ENCODE measurements around the gene FAM186B. TPM values are rescaled to one million over a fixed set of nuclear protein-coding genes. Genes with fewer than 3 reads are reported as not detected.

Gene FAM186B
- total and polyA plus RNA-seq, 7 donors: 0.04 to 1.00 (median 0.44) TPM

DNA sequence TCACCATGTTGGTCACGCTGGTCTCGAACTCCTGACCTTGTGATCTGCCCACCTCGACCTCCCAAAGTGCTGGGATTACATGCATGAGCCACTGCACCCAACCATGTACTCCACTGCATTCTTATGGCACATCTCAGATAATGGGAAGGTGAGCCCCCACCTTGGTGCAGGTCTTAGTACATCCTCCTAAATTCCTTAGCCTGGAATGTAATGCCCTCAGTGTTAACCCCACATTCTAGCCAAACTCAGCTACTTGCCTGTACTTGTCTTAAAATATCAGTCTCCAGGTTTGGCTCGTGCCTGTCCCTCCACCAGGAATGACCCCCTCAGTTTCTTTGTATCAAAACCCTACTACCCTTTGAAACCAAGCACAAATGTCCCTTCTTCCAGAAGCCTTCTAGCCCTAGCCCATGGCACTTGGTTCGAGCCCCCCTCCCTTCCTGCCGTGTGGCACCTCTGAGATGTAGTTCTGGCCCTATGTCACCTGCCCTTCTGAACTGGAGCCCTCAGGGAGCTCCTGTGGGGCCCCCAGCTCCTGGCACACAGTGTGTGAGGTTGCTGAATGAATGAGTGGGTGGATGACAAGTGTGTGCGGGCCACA is 58.2 kb downstream of the FAM186B start:
- H3K4me3 ChIP-seq: no peak overlapping the region
- DNase-seq (no peak), ATAC-seq (no peak)
- no peak overlapping the region for H3K27ac ChIP-seq
- H3K27me3 ChIP-seq (ENCODE audit: insufficient read depth in 3 of 3, low read length in 2 of 3): peaks cover 0 to 37% (median 1%) of the 10 kb centered on the region in 3 donors
- 78 to 86% (median 85%) methylated on average over 7 of the region's 7 CpGs for WGBS, 3 donors
- no peaks in the 10 kb centered on the region for H3K36me3 ChIP-seq (ENCODE audit: insufficient read depth in 1 of 2, low read depth in 1 of 2)
- intact Hi-C loops (cut with DNase I): loop anchor here in 1 of 2 donors (5.0 kb wide), 1 partner anchor 35 kb away; no protein-coding TSS in a partner anchor
- TF ChIP-seq, protein P1, sequence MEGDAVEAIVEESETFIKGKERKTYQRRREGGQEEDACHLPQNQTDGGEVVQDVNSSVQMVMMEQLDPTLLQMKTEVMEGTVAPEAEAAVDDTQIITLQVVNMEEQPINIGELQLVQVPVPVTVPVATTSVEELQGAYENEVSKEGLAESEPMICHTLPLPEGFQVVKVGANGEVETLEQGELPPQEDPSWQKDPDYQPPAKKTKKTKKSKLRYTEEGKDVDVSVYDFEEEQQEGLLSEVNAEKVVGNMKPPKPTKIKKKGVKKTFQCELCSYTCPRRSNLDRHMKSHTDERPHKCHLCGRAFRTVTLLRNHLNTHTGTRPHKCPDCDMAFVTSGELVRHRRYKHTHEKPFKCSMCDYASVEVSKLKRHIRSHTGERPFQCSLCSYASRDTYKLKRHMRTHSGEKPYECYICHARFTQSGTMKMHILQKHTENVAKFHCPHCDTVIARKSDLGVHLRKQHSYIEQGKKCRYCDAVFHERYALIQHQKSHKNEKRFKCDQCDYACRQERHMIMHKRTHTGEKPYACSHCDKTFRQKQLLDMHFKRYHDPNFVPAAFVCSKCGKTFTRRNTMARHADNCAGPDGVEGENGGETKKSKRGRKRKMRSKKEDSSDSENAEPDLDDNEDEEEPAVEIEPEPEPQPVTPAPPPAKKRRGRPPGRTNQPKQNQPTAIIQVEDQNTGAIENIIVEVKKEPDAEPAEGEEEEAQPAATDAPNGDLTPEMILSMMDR (IDR thresholded peaks at IDR 0.05): no peak
- peaks cover 14% of the 10 kb centered on the region for H3K4me1 ChIP-seq
- H3K9me3 ChIP-seq: no peaks in the 10 kb centered on the region

DNA sequence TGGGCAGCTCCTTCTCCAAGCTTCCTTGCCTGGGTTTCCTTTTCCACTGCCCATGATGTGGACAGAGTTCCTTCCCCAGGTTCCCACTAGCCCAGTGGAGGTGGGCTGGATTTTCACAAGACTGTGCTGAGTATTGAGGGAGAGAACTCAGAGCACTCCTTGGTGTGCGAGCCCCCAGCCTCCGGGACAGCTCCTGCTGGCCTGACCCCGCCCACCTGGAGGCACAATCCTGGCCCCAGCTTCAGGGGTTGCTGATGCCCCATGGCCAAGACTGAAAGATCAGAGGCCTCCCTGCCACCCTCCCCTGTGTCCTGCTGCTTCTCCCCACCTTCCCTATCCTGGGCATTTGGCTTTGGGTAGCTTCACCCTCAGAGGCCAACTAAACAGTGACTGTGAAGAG is 59.0 kb downstream of the FAM186B start:
- Histone ChIP-seq H3K4me3 (no peak overlapping the region), H3K36me3 (ENCODE audit: insufficient read depth in 1 of 2, low read depth in 1 of 2) (no peaks in the 10 kb centered on the region), H3K4me1 (peaks cover 8% of the 10 kb centered on the region), H3K27ac (no peak overlapping the region), H3K9me3 (no peaks in the 10 kb centered on the region), H3K27me3 (ENCODE audit: insufficient read depth in 3 of 3, low read length in 2 of 3) (peaks cover 0 to 38% (median 1%) of the 10 kb centered on the region in 3 donors)
- no peak for ATAC-seq
- 59 to 76% (median 71%) methylated on average over 3 of the region's 3 CpGs for WGBS, 3 donors
- TF ChIP-seq, protein P1 (IDR thresholded peaks at IDR 0.05): no peak
- no peak for DNase-seq
- intact Hi-C loops (cut with DNase I): loop anchor here in 1 of 2 donors (5.0 kb wide), 1 partner anchor 36 kb away; no protein-coding TSS in a partner anchor

DNA sequence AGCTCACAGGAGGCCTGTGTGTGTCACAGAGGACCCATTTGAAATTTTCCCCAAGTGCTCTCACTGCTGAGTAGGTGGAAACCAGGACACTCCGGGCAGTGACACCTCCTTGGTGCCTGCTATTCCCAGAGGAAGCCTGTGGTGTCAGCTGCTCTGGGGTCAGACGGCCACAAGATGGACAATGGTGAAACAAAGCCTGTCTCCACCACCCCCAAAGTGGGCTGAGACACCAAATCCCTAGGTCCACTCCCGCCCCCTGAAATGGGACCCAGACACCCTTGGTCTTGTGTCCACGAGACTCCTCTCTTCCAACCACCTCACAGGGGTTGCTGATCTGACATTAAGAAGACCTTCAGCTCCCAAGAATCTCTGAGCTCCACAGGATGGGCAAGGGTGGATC is 59.6 kb downstream of the FAM186B start:
- Histone ChIP-seq H3K4me3 (no peak overlapping the region), H3K27me3 (ENCODE audit: insufficient read depth in 3 of 3, low read length in 2 of 3) (peaks cover 0 to 38% (median 1%) of the 10 kb centered on the region in 3 donors), H3K27ac (no peak overlapping the region), H3K4me1 (peaks cover 8% of the 10 kb centered on the region), H3K9me3 (no peaks in the 10 kb centered on the region), H3K36me3 (ENCODE audit: insufficient read depth in 1 of 2, low read depth in 1 of 2) (no peaks in the 10 kb centered on the region)
- 56 to 65% (median 63%) methylated on average over 4 of the region's 4 CpGs for WGBS, 3 donors
- ATAC-seq: no peak
- DNase-seq: no peak
- intact Hi-C loops (cut with DNase I): loop anchor here in 1 of 2 donors (5.0 kb wide), 1 partner anchor 36 kb away; no protein-coding TSS in a partner anchor
- TF ChIP-seq, protein P1 (IDR thresholded peaks at IDR 0.05): no peak

DNA sequence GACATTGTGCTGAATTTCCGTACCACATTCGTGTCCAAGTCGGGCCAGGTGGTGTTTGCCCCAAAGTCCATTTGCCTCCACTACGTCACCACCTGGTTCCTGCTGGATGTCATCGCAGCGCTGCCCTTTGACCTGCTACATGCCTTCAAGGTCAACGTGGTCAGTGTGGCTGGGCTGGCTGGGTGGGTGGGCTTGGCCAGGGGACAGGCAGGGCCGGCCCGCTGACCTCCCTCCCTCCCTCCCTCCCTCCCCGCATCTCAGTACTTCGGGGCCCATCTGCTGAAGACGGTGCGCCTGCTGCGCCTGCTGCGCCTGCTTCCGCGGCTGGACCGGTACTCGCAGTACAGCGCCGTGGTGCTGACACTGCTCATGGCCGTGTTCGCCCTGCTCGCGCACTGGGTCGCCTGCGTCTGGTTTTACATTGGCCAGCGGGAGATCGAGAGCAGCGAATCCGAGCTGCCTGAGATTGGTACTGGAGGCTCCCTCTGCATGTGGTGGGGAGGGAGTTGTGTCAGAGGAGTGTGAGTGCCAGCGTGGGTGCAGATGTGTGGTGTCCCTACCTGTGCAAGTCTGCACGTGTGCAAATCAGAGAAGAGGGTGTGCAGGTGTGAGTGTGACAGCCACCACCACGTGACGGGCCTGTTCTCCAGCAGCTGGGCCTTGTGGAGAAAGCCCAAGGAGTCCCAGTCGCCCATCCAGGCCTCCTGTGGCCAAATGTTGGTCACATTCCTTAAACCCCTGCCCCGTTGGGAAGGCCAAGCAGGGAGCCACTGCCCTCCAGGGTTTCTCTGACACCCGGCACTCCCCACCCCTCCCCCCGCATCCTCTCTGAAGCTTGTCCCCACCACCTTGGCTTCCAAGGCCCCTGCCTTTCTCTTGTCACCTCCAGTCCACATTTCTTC is 61.3 kb downstream of the FAM186B start:
- WGBS, 3 donors: 28 to 31% (median 30%) methylated on average over 35 to 39 of the region's 39 CpGs
- H3K27me3 ChIP-seq (ENCODE audit: insufficient read depth in 3 of 3, low read length in 2 of 3): peaks cover 0 to 46% (median 6%) of the 10 kb centered on the region in 3 donors
- no peak overlapping the region for H3K4me3 ChIP-seq
- intact Hi-C loops (cut with DNase I): no loop called here
- DNase-seq: no peak
- ATAC-seq: no peak
- H3K27ac ChIP-seq: no peak overlapping the region
- H3K36me3 ChIP-seq (ENCODE audit: insufficient read depth in 1 of 2, low read depth in 1 of 2): no peaks in the 10 kb centered on the region
- no peaks in the 10 kb centered on the region for H3K9me3 ChIP-seq
- TF ChIP-seq, protein P1 (IDR thresholded peaks at IDR 0.05): no peak
- peaks cover 6% of the 10 kb centered on the region for H3K4me1 ChIP-seq

Data from psoas muscle (tissue), 8 donors.